D341Med (cell line): ENCODE measurements around the gene TSC22D3.

Experiments used
- DNase-seq: peaks from one replicate; pipeline ENCODE4 v3.0.0; 2012; ENCODE audit warnings: low spot score

The TSC22D3 gene

GRCh38 chrX:107760304-107761077 is 15.1 kb downstream of the TSC22D3 start:
- DNase-seq, result no peak

DNA sequence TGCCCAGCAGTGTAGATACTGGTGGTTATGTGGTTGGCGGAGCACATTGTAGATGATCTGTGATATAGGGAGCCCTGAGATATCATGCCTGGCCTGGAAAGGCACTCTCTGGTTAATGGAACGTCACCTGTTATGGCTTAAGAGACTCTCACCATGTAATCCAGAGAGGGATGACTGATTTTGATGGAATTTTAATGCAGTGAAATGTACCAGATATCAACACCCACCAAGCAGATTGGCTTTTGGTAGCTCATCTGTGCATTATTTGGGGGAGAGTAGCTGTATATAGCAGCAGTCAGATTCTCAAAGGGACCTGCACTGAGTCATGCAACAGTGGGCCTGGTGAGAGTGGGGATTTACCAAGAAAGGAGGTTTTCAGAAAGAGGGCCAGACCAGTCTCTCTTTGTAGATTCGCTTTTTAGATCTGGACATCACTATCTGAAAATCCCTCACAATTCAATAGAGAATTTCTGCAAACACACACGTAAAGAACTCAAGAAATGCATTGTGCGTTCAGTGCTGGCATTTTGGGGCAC is 17.3 kb downstream of the TSC22D3 start:
- no peak for DNase-seq

DNA sequence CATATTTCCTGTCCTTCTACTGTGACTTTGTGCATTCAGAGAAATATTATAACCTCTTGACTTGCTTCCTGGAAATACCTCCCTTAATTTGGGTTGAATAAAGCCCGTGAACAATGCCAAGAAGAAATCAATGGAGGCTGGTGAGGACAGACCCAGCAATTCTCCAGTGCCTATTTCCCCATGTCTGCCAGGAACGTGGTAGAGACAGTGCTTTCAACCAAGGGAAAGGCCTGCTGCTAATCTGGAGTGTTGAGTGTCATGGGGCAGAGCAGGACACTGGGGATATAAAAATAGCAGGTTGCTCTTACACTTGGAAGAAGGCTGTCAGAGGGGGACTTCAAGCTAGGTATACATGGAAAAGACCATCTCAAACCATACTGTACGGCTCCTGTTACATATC is 19.9 kb downstream of the TSC22D3 start:
- no peak for DNase-seq

- DNase-seq, result no peak
These were observed 22.4 kb downstream of the TSC22D3 start for GRCh38 chrX:107753187-107753586.

- DNase-seq, result no peak
These were observed 22.9 kb downstream of the TSC22D3 start for GRCh38 chrX:107752714-107753113.

DNA sequence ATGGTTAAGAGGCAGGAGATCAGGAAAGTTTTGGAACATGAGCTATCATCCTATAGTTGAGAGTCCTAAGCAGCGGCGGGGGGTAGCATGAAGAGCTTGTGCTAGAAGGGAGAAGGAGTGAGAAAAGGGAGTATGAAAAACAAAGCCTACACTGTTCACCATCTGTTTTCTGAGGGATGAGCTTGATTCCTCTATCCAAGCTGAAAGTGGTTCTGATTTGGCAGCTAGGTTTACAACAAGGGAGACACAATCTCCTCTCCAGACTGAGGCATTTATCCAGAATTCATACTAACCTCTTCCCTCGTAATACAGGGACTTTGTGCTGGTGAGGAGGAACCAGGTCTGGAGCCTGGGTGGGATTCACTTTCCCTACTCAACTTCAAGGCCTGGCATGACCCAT is 23.5 kb downstream of the TSC22D3 start:
- DNase-seq, result no peak

- no peak for DNase-seq
These were observed 24.6 kb downstream of the TSC22D3 start for GRCh38 chrX:107750861-107751445.

DNA sequence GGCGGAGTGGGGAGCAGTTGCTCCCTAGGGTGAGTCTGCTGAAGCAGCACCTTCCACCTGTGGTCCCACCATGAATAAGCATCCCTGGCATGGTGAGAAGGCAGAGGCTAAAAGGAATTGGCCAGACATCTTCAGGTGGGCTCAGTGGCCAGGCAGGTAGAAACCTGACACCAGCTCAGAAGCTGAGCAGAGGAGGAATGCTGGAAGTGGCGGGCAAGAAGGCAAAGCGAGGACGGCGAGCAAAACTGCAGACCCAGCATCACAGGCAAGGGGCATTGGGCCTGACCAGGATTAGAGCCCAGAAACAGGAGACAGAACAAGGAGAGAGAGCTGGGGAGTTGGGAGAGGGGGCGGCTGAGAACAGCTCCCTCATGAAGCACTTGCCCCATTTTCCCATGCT is 25.3 kb downstream of the TSC22D3 start:
- DNase-seq, result no peak

GRCh38 chrX:107748506-107748905 is 27.1 kb downstream of the TSC22D3 start:
- no peak for DNase-seq

DNA sequence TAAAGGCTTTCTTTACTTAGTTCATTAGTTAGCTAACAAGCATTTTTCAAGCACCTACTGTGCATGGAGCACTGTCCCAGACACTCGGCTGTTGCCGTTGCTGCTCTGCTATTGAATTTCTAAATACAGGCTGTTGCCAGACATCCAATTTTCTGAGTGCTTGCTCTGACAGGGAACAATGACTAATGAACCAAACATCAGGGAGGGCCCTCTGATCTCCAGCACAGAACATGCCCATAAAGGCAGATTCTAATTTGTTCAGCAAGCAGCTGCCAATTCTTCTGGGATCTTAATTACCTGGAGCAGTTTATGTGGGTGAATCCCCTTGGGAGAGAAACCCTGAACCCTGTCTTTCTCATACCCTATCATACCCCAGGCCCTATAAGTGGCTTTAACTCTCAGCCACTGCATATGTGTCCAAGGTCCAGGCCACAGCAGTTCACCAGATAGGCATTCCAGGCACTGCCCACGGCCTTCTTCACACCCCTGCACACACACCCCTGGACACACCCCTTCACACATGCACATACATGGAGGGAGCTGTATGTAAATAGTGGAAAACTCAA is 27.9 kb downstream of the TSC22D3 start:
- DNase-seq, result no peak

DNA sequence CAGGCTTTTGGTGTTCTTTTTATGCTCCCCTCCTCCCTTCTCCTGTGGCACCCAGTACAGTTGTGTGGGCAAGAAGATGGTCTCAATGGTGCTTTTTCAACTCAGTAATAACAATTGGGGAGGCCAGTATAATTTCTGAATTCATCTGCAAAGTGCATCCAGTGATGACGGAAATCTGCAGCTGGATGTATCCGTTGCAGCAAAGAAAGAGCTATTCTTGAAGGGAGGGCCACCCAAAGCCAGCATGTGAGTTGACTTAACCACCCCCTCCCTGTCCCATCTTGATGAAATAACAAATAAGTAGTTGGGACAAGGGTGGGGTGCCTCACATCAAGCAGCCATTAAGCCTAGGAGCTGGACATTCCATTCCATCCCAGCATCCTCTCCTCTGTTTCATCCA is 30.7 kb downstream of the TSC22D3 start:
- no peak for DNase-seq

- no peak for DNase-seq
These were observed 31.6 kb downstream of the TSC22D3 start for GRCh38 chrX:107743995-107744394.

DNA sequence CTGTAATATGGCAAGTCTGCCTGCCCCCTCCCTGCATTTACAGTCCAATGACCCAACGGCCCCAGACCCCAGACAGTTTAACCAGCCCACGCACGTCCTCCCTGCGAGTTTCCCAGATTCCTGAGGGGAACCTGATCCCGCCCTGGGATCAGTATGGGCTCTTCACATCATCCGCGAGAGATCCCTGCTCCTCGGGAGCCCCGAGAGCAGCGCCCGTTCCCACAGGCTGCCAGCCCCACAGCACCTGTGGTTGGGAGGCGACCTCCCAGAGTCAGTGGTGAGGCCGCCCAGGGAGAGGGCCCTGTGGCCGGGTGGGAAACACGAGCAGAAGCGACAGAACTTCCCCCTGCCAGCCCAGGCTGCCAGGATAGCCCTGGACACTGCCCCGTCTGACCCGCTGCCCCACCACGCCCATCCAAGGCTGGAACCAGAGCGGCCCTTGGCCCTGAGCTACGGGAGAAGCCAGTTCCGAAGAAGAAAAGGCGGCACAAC is 32.8 kb downstream of the TSC22D3 start:
- DNase-seq, result no peak

DNA sequence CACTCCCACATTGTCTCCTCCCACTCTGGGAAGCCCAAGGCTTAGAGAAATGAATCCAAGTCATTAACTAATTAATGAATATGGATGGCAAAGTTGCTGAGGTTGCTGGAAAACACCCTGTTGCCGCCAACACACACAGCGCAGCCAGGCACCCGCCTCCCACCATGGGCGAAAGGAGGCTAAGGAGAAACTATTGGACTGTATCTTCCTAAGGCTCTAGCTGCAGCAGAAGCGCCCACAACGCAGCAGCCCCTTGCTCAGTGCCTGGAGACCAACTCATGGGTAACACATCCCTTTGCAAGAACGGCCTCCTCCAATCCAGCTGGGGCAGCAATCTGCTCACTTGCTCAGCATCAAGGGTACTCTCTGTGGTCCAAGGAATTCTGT is 34.2 kb downstream of the TSC22D3 start:
- DNase-seq, result no peak

DNA sequence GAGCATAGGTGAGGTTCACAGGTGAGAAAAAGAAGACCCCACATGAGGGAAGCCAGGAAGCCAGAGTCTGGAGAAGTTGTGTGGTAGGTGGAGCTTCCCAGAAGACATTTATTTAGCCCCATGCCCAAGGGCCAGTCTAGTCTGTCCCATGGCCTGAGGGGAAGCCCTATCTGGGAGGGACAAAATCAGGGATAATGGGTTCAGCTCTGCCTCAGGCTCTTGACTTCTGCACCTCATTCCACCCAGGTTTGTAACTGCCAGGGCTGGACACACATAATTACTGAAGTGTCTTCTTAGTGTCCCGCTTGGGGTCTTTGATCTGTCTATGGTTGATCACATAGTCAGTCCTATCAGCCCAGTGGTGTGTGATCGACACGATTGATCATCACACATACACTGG is 36.0 kb downstream of the TSC22D3 start:
- DNase-seq, result no peak

- no peak for DNase-seq
These were observed 36.8 kb downstream of the TSC22D3 start for GRCh38 chrX:107738768-107739167.

DNA sequence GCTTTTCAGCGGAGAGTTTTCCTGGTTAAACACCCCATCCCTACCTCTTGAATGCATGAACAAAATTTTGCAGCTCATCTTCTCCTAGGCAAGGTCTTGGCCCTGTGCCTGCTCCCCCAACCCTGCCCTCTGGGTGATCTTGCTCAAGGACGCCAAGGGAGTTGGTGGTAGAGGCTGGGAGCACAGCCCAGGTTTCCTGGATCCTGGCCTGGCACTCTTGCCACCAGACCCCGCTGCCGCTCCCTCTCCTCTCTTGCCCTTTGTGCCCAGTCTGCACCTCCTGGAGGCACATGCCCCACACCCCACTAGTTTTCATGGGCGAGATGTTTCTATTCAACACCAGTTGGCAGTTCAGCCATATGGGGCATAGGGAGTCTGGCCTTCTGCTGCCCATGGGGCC is 37.3 kb downstream of the TSC22D3 start:
- no peak for DNase-seq

DNA sequence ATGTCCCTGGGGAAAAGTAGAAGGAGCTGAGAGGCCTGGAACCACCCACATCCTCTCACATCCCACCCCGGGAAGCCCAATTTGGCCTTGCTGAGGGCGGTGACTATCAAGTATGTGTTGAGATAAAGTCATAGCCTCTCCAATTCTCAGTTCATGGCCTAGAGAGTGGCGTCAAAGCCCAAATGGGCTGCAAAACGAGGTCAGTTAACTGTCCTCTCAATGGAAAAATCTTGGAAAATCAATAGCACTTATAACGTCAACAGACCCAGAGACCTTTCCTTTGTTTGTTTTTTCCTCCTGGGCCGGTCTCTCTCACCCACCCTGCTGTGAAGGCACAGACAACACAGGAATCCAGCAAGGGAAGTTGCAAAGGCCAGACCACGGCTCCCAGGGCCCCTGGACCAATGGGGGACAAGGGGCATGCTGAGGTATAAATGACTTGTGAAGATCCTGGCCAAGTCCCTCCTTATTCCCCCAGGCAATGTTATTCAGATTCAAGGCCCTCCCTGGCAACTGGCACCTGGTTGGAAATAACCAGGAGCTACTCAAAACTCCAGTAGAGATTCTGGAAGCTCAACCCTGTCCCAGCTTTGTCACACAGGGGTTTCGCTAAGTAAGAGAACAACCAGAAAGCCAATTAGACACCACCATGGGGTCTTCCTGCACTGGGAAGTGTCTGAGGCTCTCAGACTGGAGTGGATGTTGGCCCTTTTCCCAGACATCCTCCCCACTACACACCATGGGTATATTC is 38.6 kb downstream of the TSC22D3 start:
- DNase-seq, result no peak

GRCh38 chrX:107734646-107735045 is 40.9 kb downstream of the TSC22D3 start:
- no peak for DNase-seq

DNA sequence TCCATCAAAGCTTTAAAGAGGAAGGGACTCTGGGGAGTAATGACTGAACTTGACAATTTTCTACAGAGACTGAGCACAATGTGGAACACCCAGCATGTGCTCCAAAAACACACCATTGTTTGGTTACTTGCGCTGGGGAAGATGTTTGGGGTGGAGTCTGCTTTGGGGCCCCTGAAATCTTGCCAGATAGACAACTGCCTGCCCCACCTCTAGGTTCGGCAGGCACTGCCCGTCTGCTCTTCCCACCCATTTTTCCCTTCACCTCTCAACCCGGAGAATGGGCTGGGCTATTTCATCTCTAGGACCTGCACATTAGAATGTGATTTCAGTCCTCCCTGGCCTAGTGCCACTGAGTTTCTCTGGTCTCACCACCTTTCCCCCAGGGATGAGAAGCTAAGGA is 41.9 kb downstream of the TSC22D3 start:
- no peak for DNase-seq

GRCh38 chrX:107731831-107732502 is 43.6 kb downstream of the TSC22D3 start:
- DNase-seq, result no peak
